Left kidney (tissue), 2 donors: Measurements from ENCODE around the gene GP9. TPM values are rescaled to one million over a fixed set of nuclear protein-coding genes. Genes with fewer than 3 reads are reported as not detected.

Source experiments
- DNase-seq: peaks from one replicate; pipeline ENCODE4 v3.0.0-alpha.2; 2013
- polyA plus RNA-seq: library from polyadenylated mRNA; unstranded; fragments of 120-200 nt; gene quantifications from one replicate; pipeline ENCODE4 v1.2.1, GENCODE V29; 2013; ENCODE audit not compliant: insufficient read length

Gene GP9
- polyA plus RNA-seq, 1 donor, result 0.47 TPM

DNA sequence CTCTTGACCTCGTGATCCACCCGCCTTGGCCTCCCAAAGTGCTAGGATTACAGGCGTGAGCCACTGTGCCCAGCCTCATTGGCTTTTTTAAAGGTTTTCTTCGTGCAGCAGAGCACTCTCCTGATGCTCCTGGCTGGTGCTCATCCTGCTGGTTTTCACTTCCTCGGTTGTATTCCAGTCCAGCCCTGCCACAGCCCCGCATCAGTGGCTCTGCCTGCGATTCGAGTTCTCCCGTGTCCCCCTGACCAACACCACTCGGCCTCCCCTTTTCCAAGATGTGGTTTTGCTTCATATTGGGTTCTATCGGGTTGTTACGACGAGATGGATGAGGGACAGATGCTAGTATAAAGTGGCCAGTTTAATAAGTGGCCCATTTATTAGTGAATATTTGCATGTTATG lies 31.7 kb upstream of the GP9 start:
- no peak for DNase-seq

DNA sequence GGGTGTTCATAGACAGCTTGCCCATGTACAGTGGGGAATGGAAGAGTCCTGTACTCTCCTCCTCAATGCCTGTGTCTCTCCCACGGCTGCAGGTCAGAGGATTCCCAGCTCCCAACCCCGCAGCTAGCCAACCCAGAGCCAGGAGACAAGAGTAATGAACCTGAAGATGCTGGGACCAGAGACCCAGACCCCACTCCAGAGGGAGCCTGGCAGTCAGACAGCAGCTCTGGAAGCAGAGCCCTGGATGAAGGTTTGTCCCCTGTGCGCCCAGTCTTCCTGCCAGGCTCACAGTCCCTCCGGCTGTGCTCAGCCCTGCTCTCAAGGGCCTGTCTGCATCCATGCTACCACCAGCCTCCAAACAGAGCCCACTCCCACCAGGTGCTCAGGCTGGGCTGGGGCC lies 30.0 kb upstream of the GP9 start:
- DNase-seq, result no peak

- DNase-seq, result no peak
These were observed 28.9 kb upstream of the GP9 start for GRCh38 chr3:129031476-129032215.

DNA sequence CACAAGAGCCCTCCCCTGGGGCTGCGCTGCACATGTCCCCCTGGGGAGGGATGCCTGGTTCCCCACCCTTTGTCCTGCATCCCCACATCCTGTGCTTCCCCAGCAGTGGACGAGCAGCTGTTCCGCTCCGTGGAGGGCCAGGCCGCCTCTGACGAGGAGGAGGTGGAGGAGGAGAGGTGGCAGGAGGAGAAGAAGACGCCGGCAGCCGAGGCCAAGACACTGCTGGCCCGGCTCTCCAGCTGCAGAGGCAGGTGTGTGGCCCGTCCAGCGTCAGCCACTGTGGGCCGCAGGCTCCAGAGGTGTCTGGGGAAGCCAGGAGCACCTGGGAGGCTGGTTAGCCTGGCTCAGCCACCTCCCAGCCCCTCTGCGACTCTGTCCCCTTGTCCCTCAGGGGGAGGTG lies 27.9 kb upstream of the GP9 start:
- no peak for DNase-seq

- no peak for DNase-seq
These were observed 27.4 kb upstream of the GP9 start for GRCh38 chr3:129033151-129033550.

GRCh38 chr3:129033633-129034321 lies 26.8 kb upstream of the GP9 start:
- DNase-seq, result no peak

DNA sequence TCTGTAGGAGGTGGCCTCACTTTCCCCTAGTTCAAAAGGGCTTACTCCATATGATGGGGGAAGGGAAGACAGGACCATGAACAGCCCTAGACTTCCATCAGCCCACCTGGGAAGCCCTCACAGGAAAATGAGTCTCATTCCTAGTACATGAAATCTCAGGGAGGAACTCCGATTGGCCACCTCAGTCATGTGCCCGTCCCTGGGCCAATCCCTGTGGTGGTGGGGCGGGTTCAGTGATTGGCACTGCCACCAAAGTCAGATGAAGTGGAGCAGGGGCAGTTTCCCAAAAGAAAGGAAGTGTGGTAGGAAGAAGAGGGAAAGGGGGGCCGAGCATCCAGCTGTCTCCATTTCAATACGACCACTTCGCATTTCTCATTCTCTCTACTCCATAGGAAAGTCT lies 25.9 kb upstream of the GP9 start:
- DNase-seq, result no peak

GRCh38 chr3:129035360-129036221 lies 25.0 kb upstream of the GP9 start:
- DNase-seq, result no peak

GRCh38 chr3:129036222-129037092 lies 24.1 kb upstream of the GP9 start:
- DNase-seq, result no peak

DNA sequence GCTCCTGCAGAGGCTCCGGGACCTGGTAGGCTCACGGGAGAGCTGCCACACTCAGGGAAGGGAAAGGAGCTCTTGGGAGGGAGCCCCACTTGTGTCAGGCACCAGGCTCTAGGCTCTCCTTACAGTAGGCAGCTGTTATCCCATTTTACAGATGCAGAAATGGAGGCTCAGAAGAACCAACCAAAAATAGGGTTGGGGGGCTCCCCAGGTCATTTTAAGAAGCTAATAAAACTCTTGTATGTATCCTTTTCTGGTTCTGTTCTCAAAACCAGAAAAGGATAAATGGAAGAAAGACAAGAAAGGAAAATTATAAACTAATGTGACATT lies 23.5 kb upstream of the GP9 start:
- DNase-seq, result no peak

GRCh38 chr3:129038121-129038855 lies 22.3 kb upstream of the GP9 start:
- no peak for DNase-seq

DNA sequence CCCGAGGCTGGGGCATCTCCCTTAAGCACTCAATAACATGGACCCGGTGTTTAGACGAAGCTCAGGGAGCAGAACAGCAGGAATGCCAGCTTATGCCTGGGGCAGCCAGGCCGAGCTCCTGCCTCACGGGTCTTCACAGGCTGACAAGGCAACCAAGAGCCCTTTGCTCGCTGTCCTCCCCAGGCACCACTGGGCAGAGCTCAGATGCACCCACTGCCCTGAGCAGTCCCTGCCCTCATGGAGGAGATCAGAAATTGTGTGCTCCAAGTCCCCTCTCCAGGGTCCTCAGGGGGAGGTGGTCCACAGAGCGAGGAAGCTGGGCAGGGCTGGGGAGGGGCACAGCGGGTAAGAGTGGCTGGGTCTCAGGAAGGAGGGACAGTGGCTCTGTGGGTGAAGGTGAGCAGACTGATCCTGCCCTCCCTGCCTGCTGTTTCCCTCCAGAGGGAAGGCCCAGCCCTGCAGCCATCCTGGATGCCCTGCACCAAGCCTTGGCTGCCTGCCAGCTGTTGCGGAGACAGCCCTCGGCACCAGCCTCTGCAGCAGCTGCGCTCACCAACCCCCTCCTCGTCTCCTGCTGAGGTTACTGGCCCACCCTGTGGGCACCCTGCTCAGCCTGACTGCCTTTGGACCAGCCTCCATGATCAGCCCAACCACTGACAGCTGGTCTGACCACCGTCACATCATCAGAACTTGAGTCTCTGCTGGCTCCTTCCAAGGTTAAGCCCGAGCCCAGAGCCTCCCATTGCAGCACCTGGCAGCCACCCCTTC lies 21.1 kb upstream of the GP9 start:
- DNase-seq, result no peak

GRCh38 chr3:129040039-129040336 lies 20.6 kb upstream of the GP9 start:
- DNase-seq, result no peak

- DNase-seq, result no peak
These were observed 19.8 kb upstream of the GP9 start for GRCh38 chr3:129040579-129041300.

GRCh38 chr3:129045675-129046036 lies 14.9 kb upstream of the GP9 start:
- no peak for DNase-seq

- no peak for DNase-seq
These were observed 14.4 kb upstream of the GP9 start for GRCh38 chr3:129046037-129046731.

DNA sequence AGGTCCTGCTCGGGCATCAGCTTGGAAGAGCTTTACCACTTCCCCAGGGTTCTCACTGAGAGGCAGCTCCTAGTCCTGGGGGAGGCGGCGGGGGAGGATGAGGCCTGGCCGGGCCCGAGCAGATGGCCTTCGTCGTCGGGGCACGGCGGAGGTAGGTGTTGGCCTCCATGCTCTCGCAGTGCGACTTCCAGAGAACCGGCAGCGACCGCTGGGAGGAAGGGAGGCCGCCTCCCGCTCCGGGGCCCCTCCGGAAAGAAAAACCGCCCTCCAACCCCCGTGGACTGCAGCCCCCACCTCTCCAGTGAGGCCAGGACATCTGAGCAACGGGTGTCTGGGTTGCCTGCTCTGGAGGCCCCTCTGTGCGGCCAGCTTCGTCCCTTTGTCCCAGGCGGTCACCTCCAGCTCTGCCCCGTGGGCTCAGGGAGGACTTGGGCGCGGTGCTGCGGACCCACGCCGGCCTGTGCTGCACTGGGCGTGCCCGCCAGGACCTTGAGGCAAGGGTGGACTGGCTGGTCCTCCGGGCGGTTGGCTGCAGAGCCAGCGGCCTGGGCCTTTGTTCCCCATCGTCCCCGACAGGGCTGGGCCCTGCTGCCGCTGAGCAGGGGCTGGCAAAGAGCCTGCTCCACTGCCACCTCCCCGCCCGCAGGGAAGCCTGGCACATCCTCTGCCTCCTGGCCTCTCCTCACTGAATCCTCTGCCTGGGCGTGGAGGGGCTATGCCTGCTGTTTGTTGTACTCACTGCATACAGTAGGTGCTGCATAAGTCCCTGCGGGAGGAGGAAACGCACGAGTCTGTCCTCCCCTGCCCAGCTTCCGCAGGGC lies 13.6 kb upstream of the GP9 start:
- no peak for DNase-seq

GRCh38 chr3:129047553-129047839 lies 13.1 kb upstream of the GP9 start:
- DNase-seq, result no peak
